GM19023 (cell line): ENCODE results near the gene TCF20.

Experiments used
- ATAC-seq: cut with Tn5 transposase; IDR thresholded peaks from one replicate; pipeline ENCODE4 v1.9.1; 2021; ENCODE audit warnings: mild to moderate bottlenecking, moderate library complexity; ENCODE audit not compliant: unreplicated experiment

Gene TCF20

GRCh38 chr22:42282252-42282942, 11.9 kb upstream of the TCF20 start:
- ATAC-seq = no peak

GRCh38 chr22:42281706-42282251, 11.3 kb upstream of the TCF20 start:
- ATAC-seq = no peak

- no peak for ATAC-seq
Observed at GRCh38 chr22:42281284-42281683, 10.8 kb upstream of the TCF20 start.

GRCh38 chr22:42280836-42281235, 10.4 kb upstream of the TCF20 start:
- ATAC-seq = no peak

GRCh38 chr22:42280140-42280539, 9.7 kb upstream of the TCF20 start:
- no peak for ATAC-seq

GRCh38 chr22:42279425-42280020, 9.1 kb upstream of the TCF20 start:
- no peak for ATAC-seq

- no peak for ATAC-seq
Observed at GRCh38 chr22:42277988-42278776, 7.7 kb upstream of the TCF20 start.

- no peak for ATAC-seq
Observed at GRCh38 chr22:42277232-42277753, 6.8 kb upstream of the TCF20 start.

- ATAC-seq = no peak
Observed at GRCh38 chr22:42275970-42276369, 5.5 kb upstream of the TCF20 start.

- no peak for ATAC-seq
Observed at GRCh38 chr22:42275176-42275575, 4.7 kb upstream of the TCF20 start.

GRCh38 chr22:42273855-42274451, 3.5 kb upstream of the TCF20 start:
- no peak for ATAC-seq

GRCh38 chr22:42272431-42272999, 2.1 kb upstream of the TCF20 start:
- ATAC-seq = no peak

GRCh38 chr22:42271906-42272305, 1.5 kb upstream of the TCF20 start:
- ATAC-seq = no peak

- no peak for ATAC-seq
Observed at GRCh38 chr22:42271191-42271813, 849 bp upstream of the TCF20 start.

- peak; percentile 48 for ATAC-seq
Observed at GRCh38 chr22:42270176-42270509, 310 bp downstream of the TCF20 start.

GRCh38 chr22:42269432-42270175, 849 bp downstream of the TCF20 start:
- peak; percentile 48 for ATAC-seq

GRCh38 chr22:42268852-42269410, 1.5 kb downstream of the TCF20 start:
- ATAC-seq = no peak

GRCh38 chr22:42265321-42265720, 5.1 kb downstream of the TCF20 start:
- no peak for ATAC-seq

- no peak for ATAC-seq
Observed at GRCh38 chr22:42263944-42264343, 6.5 kb downstream of the TCF20 start.
